ENCODE measurements around the gene HIGD1A.

Gene HIGD1A

DNA sequence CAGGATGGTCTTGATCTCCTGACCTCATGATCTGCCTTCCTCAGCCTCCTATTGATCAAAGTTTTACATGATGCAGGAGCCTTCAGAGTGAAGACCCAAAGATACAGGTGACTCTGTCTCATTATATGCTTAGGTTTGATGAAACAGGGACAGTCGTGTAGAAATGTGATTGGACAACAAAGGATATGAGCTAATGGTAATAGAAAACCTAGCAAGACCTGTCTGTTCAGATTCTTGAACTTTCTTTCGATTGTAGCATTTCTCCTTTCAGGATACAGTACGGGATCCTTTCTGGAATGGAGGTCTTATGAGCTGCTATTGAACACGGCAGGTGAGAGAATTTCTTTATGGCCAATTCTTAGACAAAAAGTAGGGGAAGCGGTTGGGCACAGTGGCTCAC lies 4.9 kb upstream of the HIGD1A start, which contains the start of gene ACKR2:
Gene ACKR2, plus strand, starts transcription at position 244 of the 400 bp plus-strand sequence. CDS start 55,058 bp downstream, outside the sequence.
- TF ChIP-seq, protein P1, sequence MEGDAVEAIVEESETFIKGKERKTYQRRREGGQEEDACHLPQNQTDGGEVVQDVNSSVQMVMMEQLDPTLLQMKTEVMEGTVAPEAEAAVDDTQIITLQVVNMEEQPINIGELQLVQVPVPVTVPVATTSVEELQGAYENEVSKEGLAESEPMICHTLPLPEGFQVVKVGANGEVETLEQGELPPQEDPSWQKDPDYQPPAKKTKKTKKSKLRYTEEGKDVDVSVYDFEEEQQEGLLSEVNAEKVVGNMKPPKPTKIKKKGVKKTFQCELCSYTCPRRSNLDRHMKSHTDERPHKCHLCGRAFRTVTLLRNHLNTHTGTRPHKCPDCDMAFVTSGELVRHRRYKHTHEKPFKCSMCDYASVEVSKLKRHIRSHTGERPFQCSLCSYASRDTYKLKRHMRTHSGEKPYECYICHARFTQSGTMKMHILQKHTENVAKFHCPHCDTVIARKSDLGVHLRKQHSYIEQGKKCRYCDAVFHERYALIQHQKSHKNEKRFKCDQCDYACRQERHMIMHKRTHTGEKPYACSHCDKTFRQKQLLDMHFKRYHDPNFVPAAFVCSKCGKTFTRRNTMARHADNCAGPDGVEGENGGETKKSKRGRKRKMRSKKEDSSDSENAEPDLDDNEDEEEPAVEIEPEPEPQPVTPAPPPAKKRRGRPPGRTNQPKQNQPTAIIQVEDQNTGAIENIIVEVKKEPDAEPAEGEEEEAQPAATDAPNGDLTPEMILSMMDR (IDR thresholded peaks at IDR 0.05; ENCODE audit: unreplicated experiment in 3 of 3) = no peak
- Mint-ChIP-seq H3K4me3 (no peak within 1 kb of the TSS), H3K9me3 (no peaks in the 10 kb centered on the region), H3K27me3 (ENCODE audit: low read depth) (peaks cover 33% of the 10 kb centered on the region), H3K4me1 (peaks cover 7% of the 10 kb centered on the region), H3K36me3 (ENCODE audit: low read depth) (no peaks in the 10 kb centered on the region), H3K27ac (peak within 1 kb of the TSS in 2 of 3 experiments; percentile 67 to 78)

DNA sequence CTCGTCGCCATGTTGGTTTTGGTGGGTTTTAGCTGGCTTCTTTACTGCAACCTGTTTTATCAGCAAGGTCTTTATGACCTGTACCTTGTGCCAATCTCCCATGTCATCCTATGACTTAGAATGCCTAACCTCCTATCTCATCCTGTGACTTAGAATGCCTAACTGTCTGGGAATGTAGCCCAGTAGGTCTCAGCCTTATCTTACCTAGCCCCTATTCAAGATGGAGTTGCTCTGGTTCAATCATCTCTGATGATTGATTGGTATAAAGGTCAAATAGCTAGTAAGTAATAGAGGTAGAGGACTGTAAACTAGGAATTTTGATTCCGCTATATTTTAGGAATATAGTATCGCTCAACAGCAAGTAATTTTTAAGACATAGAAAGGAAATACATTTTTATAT lies 3.6 kb upstream of the HIGD1A start:
- H3K9me3 Mint-ChIP-seq = no peaks in the 10 kb centered on the region
- H3K27me3 Mint-ChIP-seq (ENCODE audit: low read depth) = peaks cover 33% of the 10 kb centered on the region
- TF ChIP-seq, protein P1 (IDR thresholded peaks at IDR 0.05; ENCODE audit: unreplicated experiment in 3 of 3) = no peak
- no peaks in the 10 kb centered on the region for H3K36me3 Mint-ChIP-seq (ENCODE audit: low read depth)
- H3K27ac Mint-ChIP-seq = no peak overlapping the region
- no peak overlapping the region for H3K4me3 Mint-ChIP-seq
- peaks cover 18% of the 10 kb centered on the region for H3K4me1 Mint-ChIP-seq

DNA sequence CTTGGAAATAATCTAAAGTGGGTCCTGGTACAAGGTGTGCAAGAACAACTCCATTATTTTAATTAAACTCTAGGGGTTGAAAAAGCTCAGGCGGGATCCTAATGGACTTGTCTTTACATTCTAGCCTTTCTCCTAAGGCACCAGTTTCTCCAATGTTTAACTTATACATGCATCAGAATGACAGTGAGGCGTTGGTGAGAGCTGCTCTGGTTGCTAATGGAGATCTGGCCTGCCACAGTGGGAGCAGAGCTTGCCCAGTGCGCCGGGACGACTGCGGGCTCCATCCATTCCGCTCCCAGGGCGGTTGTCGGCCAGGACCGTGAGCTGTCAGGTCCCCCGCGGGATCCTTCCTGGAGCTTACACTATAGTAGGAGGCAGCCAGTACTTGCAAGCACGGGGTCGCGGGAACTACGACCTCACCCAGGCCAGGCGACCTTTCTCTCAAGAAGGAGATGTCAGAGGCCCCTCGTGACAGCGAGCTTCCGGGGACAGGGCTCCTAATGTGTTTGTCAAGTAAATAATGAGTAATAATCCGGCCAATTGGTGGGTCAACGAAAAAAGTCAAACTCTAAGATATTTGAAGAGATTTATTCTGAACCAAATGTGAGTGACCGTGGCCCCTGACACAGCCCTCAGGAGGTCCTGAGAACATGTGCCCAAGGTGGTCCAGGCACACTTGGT lies 991 bp upstream of the HIGD1A start:
- Mint-ChIP-seq H3K36me3 (ENCODE audit: low read depth) (peaks cover 13% of the 10 kb centered on the region), H3K4me3 (peak overlapping the region; percentile 97 to 98 (median 97)), H3K27ac (peak overlapping the region; percentile 98 to 99 (median 99)), H3K27me3 (ENCODE audit: low read depth) (peaks cover 29% of the 10 kb centered on the region), H3K9me3 (no peaks in the 10 kb centered on the region), H3K4me1 (peaks cover 35% of the 10 kb centered on the region)
- TF ChIP-seq, protein P1 (IDR thresholded peaks at IDR 0.05; ENCODE audit: unreplicated experiment in 3 of 3) = no peak

DNA sequence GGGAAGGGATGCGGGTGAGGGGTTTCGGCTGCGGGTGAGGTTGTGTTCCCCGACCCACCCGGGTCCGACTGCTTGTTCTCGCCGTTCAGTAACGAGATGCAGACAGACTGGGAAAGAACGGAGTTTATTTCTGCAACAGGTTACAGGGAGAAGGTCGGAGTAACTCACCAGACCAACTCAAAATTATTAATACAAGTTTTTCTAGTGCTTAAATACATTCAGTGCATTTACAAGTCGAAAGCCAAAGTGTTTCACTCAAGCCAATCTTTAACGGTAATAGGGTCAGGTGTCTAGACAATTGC lies 492 bp upstream of the HIGD1A start:
- peaks cover 37% of the 10 kb centered on the region for H3K4me1 Mint-ChIP-seq
- peak overlapping the region; percentile 97 to 98 (median 97) for H3K4me3 Mint-ChIP-seq
- no peaks in the 10 kb centered on the region for H3K9me3 Mint-ChIP-seq
- H3K27me3 Mint-ChIP-seq (ENCODE audit: low read depth) = peaks cover 29% of the 10 kb centered on the region
- TF ChIP-seq, protein P1 (IDR thresholded peaks at IDR 0.05; ENCODE audit: unreplicated experiment in 3 of 3) = no peak
- peak overlapping the region; percentile 98 to 99 (median 99) for H3K27ac Mint-ChIP-seq
- peaks cover 15% of the 10 kb centered on the region for H3K36me3 Mint-ChIP-seq (ENCODE audit: low read depth)

DNA sequence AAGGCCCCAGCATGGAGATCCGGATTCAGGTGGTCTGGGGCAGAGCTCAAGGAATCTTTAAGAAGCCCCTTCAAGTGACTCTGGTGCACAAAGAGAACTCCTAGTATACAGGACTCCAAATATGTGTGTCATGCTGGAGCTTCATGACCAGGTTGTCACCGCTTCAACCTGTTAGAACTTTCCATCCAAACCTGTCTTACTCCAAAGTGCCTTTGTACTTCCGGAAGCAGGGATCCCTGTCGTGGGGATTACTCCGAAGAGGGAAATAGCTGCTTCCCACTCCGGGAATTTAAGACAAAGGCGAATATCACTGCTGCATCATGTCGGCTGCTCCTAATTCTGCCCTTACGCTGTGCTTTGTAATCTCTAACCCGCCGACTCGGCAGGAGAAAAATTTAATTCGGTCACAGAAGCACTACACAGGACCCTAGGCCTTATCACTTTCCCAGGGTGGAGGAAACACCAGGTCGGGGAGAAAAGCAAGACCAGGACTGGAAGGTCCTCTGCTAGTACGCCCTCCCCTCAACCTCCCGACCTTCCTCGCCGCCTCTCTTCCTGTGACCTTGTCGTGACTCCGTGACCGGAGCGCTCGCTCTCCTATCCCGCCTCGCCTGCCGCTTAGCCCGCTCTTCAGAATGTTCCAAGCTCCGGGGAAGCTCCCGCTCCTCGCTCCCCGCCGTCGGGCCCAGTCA lies 730 bp downstream of the HIGD1A start:
- Mint-ChIP-seq H3K4me3 (peak overlapping the region; percentile 97 to 98 (median 97)), H3K9me3 (no peaks in the 10 kb centered on the region), H3K27me3 (ENCODE audit: low read depth) (peaks cover 21% of the 10 kb centered on the region), H3K4me1 (peaks cover 43% of the 10 kb centered on the region), H3K27ac (peak overlapping the region; percentile 98 to 99 (median 99)), H3K36me3 (ENCODE audit: low read depth) (peaks cover 21% of the 10 kb centered on the region)
- TF ChIP-seq, protein P1 (IDR thresholded peaks at IDR 0.05; ENCODE audit: unreplicated experiment in 3 of 3) = no peak
